ENCODE measurements around the gene SMYD1.

Gene SMYD1

GRCh38 chr2:88085602-88086001 lies 18.0 kb downstream of the SMYD1 start:
- Histone ChIP-seq H3K27me3 (replicated peaks) (no peaks in the 10 kb centered on the region), H3K27ac (no peak overlapping the region), H3K36me3 (replicated peaks) (no peaks in the 10 kb centered on the region), H3K4me3 (ENCODE audit: low read depth, low read length) (no peak overlapping the region)
- in situ Hi-C loops (cut with HindIII; ENCODE audit: low pct_ligation_motif_present, low sequenced_read_pairs) = no loop called here
- TF ChIP-seq CTCF (IDR thresholded peaks at IDR 0.05; ENCODE audit: low read depth, low read length, missing control alignments) = no peak
- no peak for DNase-seq

DNA sequence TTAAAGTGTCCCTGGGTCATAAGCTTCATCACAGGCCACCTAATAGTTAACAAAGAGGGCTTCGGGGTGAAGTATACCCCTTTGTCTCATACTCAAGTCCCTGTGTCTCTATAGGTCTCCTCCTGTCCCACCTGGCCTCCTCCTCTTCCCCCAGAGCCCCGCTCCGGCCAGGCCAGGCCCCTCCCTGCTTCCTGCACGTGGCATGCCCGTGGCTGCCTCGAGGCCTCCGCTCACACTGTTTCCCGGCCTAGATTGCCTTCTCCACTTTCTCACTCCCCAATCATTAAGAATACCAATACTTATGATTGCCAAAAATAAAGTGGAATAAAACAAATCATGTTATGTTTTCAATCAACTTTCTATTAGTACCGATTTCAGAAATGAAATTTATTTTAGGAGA lies 18.8 kb downstream of the SMYD1 start:
- DNase-seq = no peak
- TF ChIP-seq CTCF (IDR thresholded peaks at IDR 0.05; ENCODE audit: low read depth, low read length, missing control alignments) = no peak

DNA sequence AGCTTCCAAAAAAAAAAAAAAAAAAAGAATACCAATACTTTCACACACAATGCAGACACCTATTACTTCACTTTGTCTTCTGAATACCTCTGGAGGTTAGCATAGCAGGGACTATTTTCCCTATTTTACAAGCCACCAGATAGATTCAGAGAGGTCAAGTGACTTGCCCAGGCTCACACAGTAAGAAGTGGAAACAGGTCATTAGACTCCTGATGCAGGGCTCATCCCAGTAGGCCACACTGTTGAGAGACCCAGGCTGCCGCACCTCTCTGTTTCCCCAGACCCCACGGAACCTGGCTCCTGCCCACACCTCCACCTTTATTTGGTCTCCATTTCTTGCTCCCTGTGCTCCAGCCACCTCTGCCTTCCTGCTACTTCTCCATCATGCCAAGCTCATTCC lies 19.4 kb downstream of the SMYD1 start:
- no peak overlapping the region for H3K27ac ChIP-seq
- H3K36me3 ChIP-seq (replicated peaks) = no peaks in the 10 kb centered on the region
- H3K4me3 ChIP-seq (ENCODE audit: low read depth, low read length) = no peak overlapping the region
- in situ Hi-C loops (cut with HindIII; ENCODE audit: low pct_ligation_motif_present, low sequenced_read_pairs) = no loop called here
- no peak for TF ChIP-seq CTCF (IDR thresholded peaks at IDR 0.05; ENCODE audit: low read depth, low read length, missing control alignments)
- DNase-seq = no peak
- H3K27me3 ChIP-seq (replicated peaks) = no peaks in the 10 kb centered on the region

More for the DNA sequence above, 18.8 kb downstream of the SMYD1 start:
- Histone ChIP-seq H3K4me3 (ENCODE audit: low read depth, low read length) (no peak overlapping the region), H3K27ac (no peak overlapping the region), H3K27me3 (replicated peaks) (no peaks in the 10 kb centered on the region), H3K36me3 (replicated peaks) (no peaks in the 10 kb centered on the region)
- in situ Hi-C loops (cut with HindIII; ENCODE audit: low pct_ligation_motif_present, low sequenced_read_pairs) = no loop called here

DNA sequence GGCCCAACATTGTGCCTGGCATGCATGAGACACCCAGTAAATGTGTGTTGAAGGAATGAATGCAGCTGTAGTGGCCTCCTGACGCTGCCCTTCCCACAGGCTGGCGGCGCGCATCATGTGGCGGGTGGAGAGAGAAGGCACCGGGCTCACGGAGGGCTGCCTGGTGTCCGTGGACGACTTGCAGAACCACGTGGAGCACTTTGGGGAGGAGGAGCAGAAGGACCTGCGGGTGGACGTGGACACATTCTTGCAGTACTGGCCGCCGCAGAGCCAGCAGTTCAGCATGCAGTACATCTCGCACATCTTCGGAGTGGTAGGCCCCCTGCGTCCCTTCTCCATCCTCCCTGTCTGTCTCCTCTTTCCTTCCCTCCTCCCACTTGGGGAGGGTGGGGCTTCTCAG lies 20.1 kb downstream of the SMYD1 start:
- in situ Hi-C loops (cut with HindIII; ENCODE audit: low pct_ligation_motif_present, low sequenced_read_pairs) = no loop called here
- no peak for TF ChIP-seq CTCF (IDR thresholded peaks at IDR 0.05; ENCODE audit: low read depth, low read length, missing control alignments)
- no peaks in the 10 kb centered on the region for H3K27me3 ChIP-seq (replicated peaks)
- H3K27ac ChIP-seq = no peak overlapping the region
- H3K36me3 ChIP-seq (replicated peaks) = no peaks in the 10 kb centered on the region
- no peak for DNase-seq
- H3K4me3 ChIP-seq (ENCODE audit: low read depth, low read length) = no peak overlapping the region

GRCh38 chr2:88088999-88089398 lies 21.4 kb downstream of the SMYD1 start:
- Histone ChIP-seq H3K4me3 (ENCODE audit: low read depth, low read length) (no peak overlapping the region), H3K27me3 (replicated peaks) (no peaks in the 10 kb centered on the region), H3K36me3 (replicated peaks) (no peaks in the 10 kb centered on the region), H3K27ac (no peak overlapping the region)
- in situ Hi-C loops (cut with HindIII; ENCODE audit: low pct_ligation_motif_present, low sequenced_read_pairs) = no loop called here
- no peak for TF ChIP-seq CTCF (IDR thresholded peaks at IDR 0.05; ENCODE audit: low read depth, low read length, missing control alignments)
- no peak for DNase-seq

GRCh38 chr2:88090446-88091283 lies 23.0 kb downstream of the SMYD1 start:
- H3K27me3 ChIP-seq (replicated peaks) = no peaks in the 10 kb centered on the region
- no peaks in the 10 kb centered on the region for H3K36me3 ChIP-seq (replicated peaks)
- in situ Hi-C loops (cut with HindIII; ENCODE audit: low pct_ligation_motif_present, low sequenced_read_pairs) = no loop called here
- no peak for DNase-seq
- no peak for TF ChIP-seq CTCF (IDR thresholded peaks at IDR 0.05; ENCODE audit: low read depth, low read length, missing control alignments)
- no peak overlapping the region for H3K4me3 ChIP-seq (ENCODE audit: low read depth, low read length)
- H3K27ac ChIP-seq = no peak overlapping the region
